HepG2 (cell line): Measurements from ENCODE around the gene GGT1. TPM values are rescaled to one million over a fixed set of nuclear protein-coding genes. Genes with fewer than 3 reads are reported as not detected.

Experiments used
- ATRX ChIP-seq: sonication (generic); formaldehyde crosslinking; IDR thresholded peaks from 2 replicates; pipeline ENCODE4 v1.4.0; 2020; ENCODE audit warnings: missing genetic modification reagents, borderline replicate concordance
- BHLHE40 ChIP-seq: IDR thresholded peaks from 2 replicates; pipeline ENCODE4 v1.6.1; 2011; ENCODE audit warnings: low read length, improper control_type of control experiment
- CHD2 ChIP-seq: IDR thresholded peaks from 2 replicates; pipeline ENCODE4 v1.6.1; 2011; ENCODE audit warnings: low read depth, low read length, improper control_type of control experiment
- CSRNP1 ChIP-seq: sonication (generic); formaldehyde crosslinking; IDR thresholded peaks from 2 replicates; pipeline ENCODE4 v1.8.1; 2023; ENCODE audit warnings: mild to moderate bottlenecking, missing genetic modification reagents
- DBP ChIP-seq: sonication (generic); formaldehyde crosslinking; IDR thresholded peaks from 2 replicates; pipeline ENCODE4 v1.4.0; 2020; ENCODE audit warnings: missing genetic modification reagents; ENCODE audit errors: not compliant biosample characterization
- GMEB2 ChIP-seq: IDR thresholded peaks from 2 replicates; pipeline ENCODE4 v1.6.1; 2016; ENCODE audit warnings: missing biosample characterization, missing genetic modification reagents, low read depth
- HDAC6 ChIP-seq: fragments of 200-600 bp; sonication (generic); IDR thresholded peaks from 2 replicates; pipeline ENCODE4 v1.7.0; 2017; ENCODE audit warnings: mild to moderate bottlenecking, antibody characterized with exemption, low read length, low read depth
- HNF4A ChIP-seq: sonication (generic); formaldehyde crosslinking; IDR thresholded peaks from 2 replicates; pipeline ENCODE4 v1.4.0; 2020; ENCODE audit warnings: missing genetic modification reagents
- HNF4G ChIP-seq, 2 experiments: sonication (generic) in 1 of 2; formaldehyde crosslinking in 1 of 2; IDR thresholded peaks; 2 replicates each; pipeline versions ENCODE4 v1.4.0 to v1.6.1; 2011 to 2020; ENCODE audit warnings: borderline replicate concordance in 2 of 2, low read depth in 2 of 2, mild to moderate bottlenecking in 2 of 2, low read length in 1 of 2, missing genetic modification reagents in 1 of 2, moderate library complexity in 1 of 2
- MED8 ChIP-seq: sonication (generic); formaldehyde crosslinking; IDR thresholded peaks from 2 replicates; pipeline ENCODE4 v1.8.1; 2023; ENCODE audit warnings: mild to moderate bottlenecking, missing genetic modification reagents; ENCODE audit not compliant: insufficient replicate concordance
- MEF2D ChIP-seq: sonication (generic); formaldehyde crosslinking; IDR thresholded peaks from 2 replicates; pipeline ENCODE4 v1.5.1; 2020; ENCODE audit warnings: mild to moderate bottlenecking, missing genetic modification reagents
- NAIF1 ChIP-seq: sonication (generic); formaldehyde crosslinking; IDR thresholded peaks from 2 replicates; pipeline ENCODE4 v1.5.0; 2020; ENCODE audit warnings: mild to moderate bottlenecking, missing genetic modification reagents, borderline replicate concordance
- NCOA2 ChIP-seq: sonication (generic); formaldehyde crosslinking; IDR thresholded peaks from 2 replicates; pipeline ENCODE4 v1.8.0; 2022; ENCODE audit warnings: inconsistent platforms
- NR2F1 ChIP-seq, 2 experiments: fragments of 450-650 bp in 1 of 2; formaldehyde crosslinking in 1 of 2; IDR thresholded peaks; 2 replicates each; pipeline versions ENCODE4 v1.5.0 to v1.6.1; 2016 to 2020; ENCODE audit warnings: mild to moderate bottlenecking in 1 of 2, missing compliant biosample characterization in 1 of 2, missing genetic modification reagents in 1 of 2, moderate library complexity in 1 of 2
- POGZ ChIP-seq: sonication (generic); formaldehyde crosslinking; IDR thresholded peaks from 2 replicates; pipeline ENCODE4 v1.4.0; 2020; ENCODE audit warnings: mild to moderate bottlenecking, missing genetic modification reagents
- SNAI1 ChIP-seq: sonication (generic); formaldehyde crosslinking; IDR thresholded peaks from 2 replicates; pipeline ENCODE4 v1.5.0; 2020; ENCODE audit warnings: mild to moderate bottlenecking, missing genetic modification reagents, borderline replicate concordance
- SP140L ChIP-seq: sonication (generic); formaldehyde crosslinking; IDR thresholded peaks from 2 replicates; pipeline ENCODE4 v1.4.0; 2020; ENCODE audit warnings: missing genetic modification reagents, borderline replicate concordance
- ZBTB8A ChIP-seq: sonication (generic); formaldehyde crosslinking; IDR thresholded peaks from 2 replicates; pipeline ENCODE4 v1.4.0; 2020; ENCODE audit warnings: mild to moderate bottlenecking, low read depth, missing genetic modification reagents, borderline replicate concordance
- ZFP1 ChIP-seq: IDR thresholded peaks from 2 replicates; pipeline ENCODE4 v1.6.1; 2016
- ZFYVE20 ChIP-seq: sonication (generic); formaldehyde crosslinking; IDR thresholded peaks from 2 replicates; pipeline ENCODE4 v1.8.0; 2023; ENCODE audit warnings: low read depth, mild to moderate bottlenecking, moderate library complexity, missing genetic modification reagents, borderline replicate concordance
- ZNF331 ChIP-seq: sonication (generic); formaldehyde crosslinking; IDR thresholded peaks from 2 replicates; pipeline ENCODE4 v1.4.0; 2020; ENCODE audit warnings: missing genetic modification reagents
- ZNF501 ChIP-seq: sonication (generic); formaldehyde crosslinking; IDR thresholded peaks from 2 replicates; pipeline ENCODE4 v1.5.1; 2020; ENCODE audit warnings: mild to moderate bottlenecking, moderate library complexity, missing genetic modification reagents
- ZNF569 ChIP-seq: sonication (generic); formaldehyde crosslinking; IDR thresholded peaks from 2 replicates; pipeline ENCODE4 v1.5.0; 2020; ENCODE audit warnings: mild to moderate bottlenecking, missing genetic modification reagents, moderate library complexity, borderline replicate concordance
- polyA plus RNA-seq, 8 experiments: library from polyadenylated mRNA; depleted of rRNA in 3 of 8; stranded (reverse) in 7 of 8; unstranded in 1 of 8; fragments of >200 nt; fragmentation: Illumina TruSeq in 4 of 8; extraction: Trizol in 4 of 8; gene quantifications; 2 replicates each; pipeline versions ENCODE4 v1.2.1 to v1.2.3, GENCODE V29; 2011 to 2016; ENCODE audit warnings: low read depth in 4 of 8, missing spikeins in 1 of 8, mixed read lengths in 1 of 8; ENCODE audit not compliant: insufficient read depth in 1 of 8
- total RNA-seq, 5 experiments: library from RNA; depleted of rRNA; stranded (reverse); fragments of >200 nt; fragmentation: Illumina TruSeq; extraction: Trizol; gene quantifications; 2 replicates each; pipeline ENCODE4 v1.2.3, GENCODE V29; 2016; ENCODE audit warnings: low read depth in 1 of 5
- TF ChIP-seq, protein P1 (sequence below): sonication (generic); formaldehyde crosslinking; IDR thresholded peaks from 2 replicates; pipeline ENCODE4 v1.5.1; 2020; ENCODE audit warnings: missing genetic modification reagents, mild to moderate bottlenecking, borderline replicate concordance

Gene GGT1
- total and polyA plus RNA-seq, 2 of the 13 experiments (the other 11 are each of a cell fraction or from before 2014, with no cell fraction given), result 29.9 to 103 TPM

DNA sequence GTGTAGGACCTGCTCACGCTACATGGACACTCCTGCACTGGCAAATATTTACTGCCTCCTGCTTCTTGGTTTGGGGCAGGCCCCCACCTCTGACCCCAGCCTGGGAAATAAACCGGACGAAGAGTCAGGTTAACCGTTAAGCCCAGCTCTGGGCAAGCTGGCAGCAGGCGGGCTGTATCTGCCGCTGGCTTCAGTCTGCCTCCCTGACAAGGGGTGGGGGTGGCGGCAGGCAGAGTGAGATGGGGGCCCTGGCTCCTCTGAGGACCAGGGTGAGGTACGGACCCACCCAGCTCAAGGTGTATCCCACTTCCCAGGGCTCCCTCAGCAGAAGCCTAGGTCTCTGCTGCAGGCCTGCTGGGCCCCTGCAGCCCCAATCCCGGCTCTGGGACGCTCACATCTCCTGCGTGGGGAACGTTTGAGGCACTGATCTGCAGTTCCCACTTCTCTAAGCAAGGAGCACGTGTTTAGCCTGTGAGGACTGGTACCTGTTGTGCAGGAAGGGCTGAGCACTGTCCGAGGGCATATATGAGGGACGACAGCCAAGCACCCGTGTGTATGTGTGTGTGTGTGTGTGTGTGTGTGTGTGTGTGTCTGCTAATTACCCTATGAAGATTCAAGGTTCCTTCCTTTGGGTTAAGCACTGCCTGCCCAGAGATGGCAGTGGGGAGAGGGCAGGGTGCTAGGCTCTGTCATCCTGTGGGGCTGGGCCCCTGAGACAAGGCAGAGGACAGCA lies 9.0 kb upstream of the GGT1 start (continued):
- no peak for TF ChIP-seq GMEB2 (CRISPR knock-in tag)
- no peak for TF ChIP-seq MEF2D
- peak in 1 of 2 experiments; percentile 46; a peak in 2 of 4 replicates for TF ChIP-seq NR2F1 (CRISPR knock-in tag; IDR thresholded peaks at IDR 0.05)
- TF ChIP-seq ZNF501 (CRISPR knock-in tag), result peak; percentile 67
- TF ChIP-seq ZFP1, result 0 out of 2 replicates have a peak, but pooled peaks have one; percentile 61
- TF ChIP-seq ZFYVE20 (CRISPR knock-in tag), result no peak
- TF ChIP-seq SNAI1 (CRISPR knock-in tag), result no peak
- TF ChIP-seq POGZ (CRISPR knock-in tag), result no peak
- TF ChIP-seq SP140L, result peak; percentile 72; the same call in 1 of the 2 replicates
- TF ChIP-seq NCOA2, result peak; percentile 61; the same call in 1 of the 2 replicates
- no peak for TF ChIP-seq ZBTB8A (CRISPR knock-in tag)
- TF ChIP-seq HNF4A, result peak; percentile 63
- no peak for TF ChIP-seq CHD2
- peak; percentile 19; the same call in 1 of the 2 replicates for TF ChIP-seq HNF4G (IDR thresholded peaks at IDR 0.05; ENCODE audit: borderline replicate concordance, low read depth, low read length)
- 0 out of 2 replicates have a peak, but pooled peaks have one; percentile 39 for TF ChIP-seq HNF4G (CRISPR knock-in tag; IDR thresholded peaks at IDR 0.05; ENCODE audit: borderline replicate concordance, low read depth)
- TF ChIP-seq BHLHE40, result no peak
- no peak for TF ChIP-seq MED8
- TF ChIP-seq HDAC6, result no peak
- TF ChIP-seq ZNF569 (CRISPR knock-in tag), result no peak
- no peak for TF ChIP-seq NAIF1 (CRISPR knock-in tag)
- TF ChIP-seq CSRNP1 (CRISPR knock-in tag), result no peak
- TF ChIP-seq, protein P1, sequence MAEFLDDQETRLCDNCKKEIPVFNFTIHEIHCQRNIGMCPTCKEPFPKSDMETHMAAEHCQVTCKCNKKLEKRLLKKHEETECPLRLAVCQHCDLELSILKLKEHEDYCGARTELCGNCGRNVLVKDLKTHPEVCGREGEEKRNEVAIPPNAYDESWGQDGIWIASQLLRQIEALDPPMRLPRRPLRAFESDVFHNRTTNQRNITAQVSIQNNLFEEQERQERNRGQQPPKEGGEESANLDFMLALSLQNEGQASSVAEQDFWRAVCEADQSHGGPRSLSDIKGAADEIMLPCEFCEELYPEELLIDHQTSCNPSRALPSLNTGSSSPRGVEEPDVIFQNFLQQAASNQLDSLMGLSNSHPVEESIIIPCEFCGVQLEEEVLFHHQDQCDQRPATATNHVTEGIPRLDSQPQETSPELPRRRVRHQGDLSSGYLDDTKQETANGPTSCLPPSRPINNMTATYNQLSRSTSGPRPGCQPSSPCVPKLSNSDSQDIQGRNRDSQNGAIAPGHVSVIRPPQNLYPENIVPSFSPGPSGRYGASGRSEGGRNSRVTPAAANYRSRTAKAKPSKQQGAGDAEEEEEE (CRISPR knock-in tag), result no peak
- no peak for TF ChIP-seq DBP
- TF ChIP-seq ATRX (CRISPR knock-in tag), result no peak
- TF ChIP-seq ZNF331 (CRISPR knock-in tag), result peak; percentile 54; the same call in 1 of the 2 replicates
